BJ (cell line): ENCODE results near the gene NOS1AP. TPM values are rescaled to one million over a fixed set of nuclear protein-coding genes. Genes with fewer than 3 reads are reported as not detected.

ENCODE experiments used
- CTCF ChIA-PET: fragments of 350-600 bp; formaldehyde crosslinking; extraction: SDS; loops from one replicate; lab custom pipeline; 2021; ENCODE audit warnings: antibody characterized with exemption, inconsistent platforms; lab: Yijun Ruan, JAX
- POLR2A ChIA-PET: fragments of 300-600 bp; sonication (Branson Sonifier 250); formaldehyde crosslinking; extraction: SDS; loops from one replicate; lab custom pipeline; 2021; ENCODE audit warnings: antibody characterized with exemption; lab: Charles Lee
- DNase-seq: peaks from one replicate; pipeline ENCODE4 v3.0.0-alpha.2; 2011; ENCODE audit warnings: low read depth
- H3K27me3 ChIP-seq: 2 replicates; pipeline ENCODE4 v1.6.0; 2011; ENCODE audit warnings: low read length; ENCODE audit not compliant: control insufficient read depth, insufficient read depth
- H3K36me3 ChIP-seq: 2 replicates; pipeline ENCODE4 v1.5.1; 2011; ENCODE audit warnings: low read length; ENCODE audit not compliant: control insufficient read depth, insufficient read depth
- H3K4me3 ChIP-seq: 2 replicates; pipeline ENCODE4 v1.5.1; 2011; ENCODE audit warnings: low read depth, mild to moderate bottlenecking, control low read depth, low read length
- CTCF ChIP-seq: IDR thresholded peaks from 2 replicates; pipeline ENCODE4 v1.5.1; 2011; ENCODE audit warnings: low read depth, mild to moderate bottlenecking, control low read depth, inconsistent platforms, low read length, moderate library complexity; ENCODE audit not compliant: insufficient read depth
- polyA plus RNA-seq: library from polyadenylated mRNA; depleted of rRNA; stranded (reverse); fragments of >200 nt; gene quantifications from 2 replicates; pipeline ENCODE4 v1.2.3, GENCODE V29; 2011

The NOS1AP gene
- polyA plus RNA-seq, 1 experiment, result 0.50 TPM

- no peak for TF ChIP-seq CTCF
- POLR2A ChIA-PET, result no interaction called here
- Histone ChIP-seq H3K4me3 (no peak overlapping the region), H3K36me3 (no peaks in the 10 kb centered on the region), H3K27me3 (no peaks in the 10 kb centered on the region)
- no peak for DNase-seq
- CTCF ChIA-PET, result interaction anchor here (2.1 kb wide), 1 partner anchor 10 kb away, joined by 5 read pairs; no protein-coding TSS in a partner anchor
Observed at GRCh38 chr1:162216604-162217003, 147.1 kb downstream of the NOS1AP start.

- ChIA-PET POLR2A (no interaction called here), CTCF (interaction anchor here (1.1 to 2.1 kb wide), 2 partner anchors 11 to 161 kb away, joined by 3 to 5 read pairs; no protein-coding TSS in a partner anchor)
- H3K4me3 ChIP-seq, result no peak overlapping the region
- no peak for DNase-seq
- no peaks in the 10 kb centered on the region for H3K27me3 ChIP-seq
- H3K36me3 ChIP-seq, result no peaks in the 10 kb centered on the region
- TF ChIP-seq CTCF, result no peak
Observed at GRCh38 chr1:162217706-162218105, 148.2 kb downstream of the NOS1AP start.

GRCh38 chr1:162218546-162218945 is 149.1 kb downstream of the NOS1AP start:
- Histone ChIP-seq H3K36me3 (no peaks in the 10 kb centered on the region), H3K4me3 (no peak overlapping the region), H3K27me3 (no peaks in the 10 kb centered on the region)
- CTCF ChIA-PET, result no interaction called here
- POLR2A ChIA-PET, result no interaction called here
- TF ChIP-seq CTCF, result no peak
- DNase-seq, result no peak

- POLR2A ChIA-PET, result no interaction called here
- CTCF ChIA-PET, result no interaction called here
- H3K36me3 ChIP-seq, result no peaks in the 10 kb centered on the region
Observed at GRCh38 chr1:162218975-162219374, 149.5 kb downstream of the NOS1AP start.

GRCh38 chr1:162219461-162219860 is 150.0 kb downstream of the NOS1AP start:
- Histone ChIP-seq H3K27me3 (no peaks in the 10 kb centered on the region), H3K36me3 (no peaks in the 10 kb centered on the region), H3K4me3 (no peak overlapping the region)
- ChIA-PET POLR2A (no interaction called here), CTCF (interaction anchor here (0.7 kb wide), 1 partner anchor 163 kb away, joined by 3 read pairs; no protein-coding TSS in a partner anchor)
- no peak for TF ChIP-seq CTCF
- DNase-seq, result no peak

More at GRCh38 chr1:162218975-162219374, 149.5 kb downstream of the NOS1AP start:
- H3K4me3 ChIP-seq, result no peak overlapping the region
- no peaks in the 10 kb centered on the region for H3K27me3 ChIP-seq
- no peak for DNase-seq
- no peak for TF ChIP-seq CTCF
